Stimulated activated CD4-positive, alpha-beta T cell treated with anti-CD3 and anti-CD28 coated beads, TNF-alpha, amount 100 ng/mL, for 48 hours (primary cell): ENCODE measurements around the gene OPN3.
A peak's percentile ranks its signal among the peaks of the same experiment; 100 is the strongest.

Experiments used
- DNase-seq, 3 donors: peaks; one replicate each; pipeline ENCODE4 v3.0.0-alpha.2; 2020; ENCODE audit warnings: low read depth in 3 of 3

Gene OPN3

DNA sequence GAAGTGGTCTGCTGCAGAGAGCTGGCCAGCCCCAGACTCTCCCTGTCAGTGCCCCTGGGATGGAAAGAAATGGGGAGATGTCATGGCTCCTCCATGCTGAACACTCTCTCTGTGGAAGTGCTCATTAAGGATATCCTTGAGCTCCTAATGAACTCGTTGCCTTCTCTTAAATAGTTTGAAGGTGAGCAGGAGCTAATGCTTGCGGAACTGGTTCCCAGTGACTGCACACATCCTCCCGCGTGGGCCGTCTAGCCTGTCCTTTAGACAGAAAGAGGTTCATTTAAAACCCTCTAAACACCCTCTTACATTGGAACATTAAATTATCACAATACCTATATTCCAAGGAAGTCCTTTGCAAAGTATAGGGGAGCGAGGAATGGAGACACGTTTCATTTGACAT is 6.0 kb upstream of the OPN3 start:
- DNase-seq: no peak

DNA sequence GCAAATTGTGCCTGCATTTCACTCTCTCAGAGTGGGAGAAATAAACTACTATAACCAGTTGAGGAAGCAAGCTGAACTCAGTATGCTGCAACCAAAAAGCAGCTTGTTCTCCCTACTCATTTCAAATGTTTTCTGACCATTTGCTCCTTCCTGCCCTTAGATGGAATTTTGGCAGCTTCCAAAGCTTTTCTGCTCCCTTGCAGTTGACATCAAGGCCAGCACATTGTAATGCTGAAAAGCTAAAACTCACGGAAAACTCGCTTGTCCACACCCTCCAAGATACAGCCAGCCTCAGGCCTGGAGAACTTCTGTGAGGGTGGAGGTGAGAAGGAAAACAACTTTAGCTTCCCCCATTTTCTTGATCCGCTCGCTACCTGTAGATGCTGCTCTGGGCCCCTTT is 5.0 kb upstream of the OPN3 start:
- DNase-seq: no peak

DNA sequence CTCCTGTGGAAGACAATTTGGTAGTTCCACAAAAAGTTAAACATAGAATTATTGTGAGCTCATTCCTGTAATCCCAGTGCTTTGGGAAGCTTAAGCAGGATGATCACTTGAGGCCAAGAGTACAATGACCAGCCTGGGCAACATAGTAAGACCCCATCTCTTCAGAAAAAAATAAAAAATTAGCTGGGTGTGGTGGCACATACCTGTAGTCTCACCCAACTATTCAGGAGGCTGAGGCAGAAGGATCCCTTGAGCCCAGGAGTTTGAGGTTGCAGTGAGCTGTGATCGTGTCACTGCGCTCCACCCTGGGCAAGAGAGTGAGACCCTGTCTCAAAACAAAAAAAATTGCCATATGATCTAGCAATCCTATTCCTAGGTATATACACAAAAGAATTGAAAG is 4.1 kb upstream of the OPN3 start:
- no peak for DNase-seq

DNA sequence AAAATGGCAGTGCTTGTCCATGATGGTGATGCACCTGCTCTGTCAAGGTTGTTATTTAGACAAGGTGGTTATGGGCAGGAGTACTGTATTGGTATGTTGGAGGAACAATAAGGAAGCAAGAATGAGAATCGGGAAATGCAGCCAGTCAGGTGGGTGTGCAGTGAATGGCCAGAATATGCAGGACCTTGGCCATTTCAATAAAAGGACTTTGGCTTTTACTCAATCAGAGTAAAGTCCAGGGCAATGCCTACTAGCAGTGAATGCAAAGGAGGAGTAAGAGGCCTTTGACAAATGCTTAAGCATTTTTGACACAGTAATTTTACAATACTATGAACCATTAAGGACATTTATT is 2.4 kb upstream of the OPN3 start:
- no peak for DNase-seq

DNA sequence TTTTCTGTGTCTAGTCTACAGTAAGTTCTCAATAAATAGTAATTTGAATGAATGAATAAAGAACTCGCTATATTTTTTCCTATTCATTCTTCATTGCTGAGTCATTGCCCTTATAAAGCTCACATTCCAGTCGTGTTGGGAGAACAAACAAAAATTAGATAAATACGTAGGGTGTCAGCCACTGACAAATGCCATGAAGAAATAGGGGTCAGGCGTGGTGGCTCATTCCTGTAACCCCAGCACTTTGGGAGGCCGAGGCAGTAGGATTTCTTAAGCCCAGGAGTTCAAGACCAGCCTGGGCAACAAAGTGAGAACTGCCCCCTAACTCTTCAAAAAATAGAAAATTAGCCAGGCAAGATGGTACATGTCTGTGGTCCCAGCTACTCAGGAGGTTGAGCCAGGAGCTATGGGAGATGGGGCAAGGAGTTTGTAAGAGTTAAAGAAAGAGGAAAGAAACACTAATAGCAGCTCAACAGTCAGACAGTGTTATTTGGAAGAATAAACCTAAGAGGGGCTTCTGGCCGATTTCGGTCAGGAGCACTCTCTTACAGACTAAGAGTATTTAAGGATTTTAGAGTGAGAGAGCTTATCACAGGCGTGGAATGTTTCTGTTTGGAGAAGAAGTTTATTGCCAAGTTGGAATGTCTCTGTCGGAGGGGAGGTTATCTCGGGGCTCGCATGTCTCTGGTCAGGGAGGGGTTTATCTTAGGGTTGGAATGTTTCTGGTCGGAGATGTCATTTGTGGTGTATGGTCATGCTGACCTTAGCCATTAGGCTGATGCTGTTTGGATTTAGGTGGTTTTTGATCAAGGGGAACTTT is 1.8 kb upstream of the OPN3 start:
- DNase-seq: no peak

DNA sequence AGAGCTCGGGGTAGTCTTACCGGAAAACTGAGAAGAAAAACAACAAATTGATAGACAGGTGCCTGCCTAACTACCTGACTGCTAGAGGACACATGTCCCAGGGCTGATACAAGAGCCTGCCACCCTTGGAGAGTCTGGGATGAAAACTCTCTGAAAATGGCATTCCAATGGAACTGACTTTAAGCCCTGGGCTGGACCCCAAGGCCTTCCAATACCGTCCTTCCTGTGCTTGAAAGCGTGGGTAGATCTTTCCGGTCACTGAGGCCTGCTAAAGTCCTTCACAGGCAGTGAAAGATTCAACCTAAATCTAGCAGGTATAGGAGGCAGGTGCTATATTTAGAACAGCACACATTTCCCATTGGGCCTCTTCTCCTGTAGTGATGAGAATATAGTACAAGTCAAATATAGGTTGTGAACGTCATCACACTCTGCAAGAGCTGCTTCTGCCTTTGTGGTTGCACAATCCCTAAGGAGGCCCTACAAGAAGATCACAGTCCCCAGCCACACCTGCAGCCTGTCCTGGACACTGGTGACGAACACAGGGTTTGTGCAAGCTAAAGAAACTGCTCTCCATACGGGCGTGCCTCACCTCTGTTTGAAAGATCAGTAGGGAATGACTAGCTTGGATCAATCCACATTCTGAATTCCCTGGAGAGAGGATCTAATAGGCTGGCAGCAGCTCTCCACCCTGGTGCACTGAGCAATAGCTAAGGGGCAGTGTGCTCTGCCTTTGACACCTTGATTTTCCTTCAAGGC is 876 bp upstream of the OPN3 start:
- no peak for DNase-seq

DNA sequence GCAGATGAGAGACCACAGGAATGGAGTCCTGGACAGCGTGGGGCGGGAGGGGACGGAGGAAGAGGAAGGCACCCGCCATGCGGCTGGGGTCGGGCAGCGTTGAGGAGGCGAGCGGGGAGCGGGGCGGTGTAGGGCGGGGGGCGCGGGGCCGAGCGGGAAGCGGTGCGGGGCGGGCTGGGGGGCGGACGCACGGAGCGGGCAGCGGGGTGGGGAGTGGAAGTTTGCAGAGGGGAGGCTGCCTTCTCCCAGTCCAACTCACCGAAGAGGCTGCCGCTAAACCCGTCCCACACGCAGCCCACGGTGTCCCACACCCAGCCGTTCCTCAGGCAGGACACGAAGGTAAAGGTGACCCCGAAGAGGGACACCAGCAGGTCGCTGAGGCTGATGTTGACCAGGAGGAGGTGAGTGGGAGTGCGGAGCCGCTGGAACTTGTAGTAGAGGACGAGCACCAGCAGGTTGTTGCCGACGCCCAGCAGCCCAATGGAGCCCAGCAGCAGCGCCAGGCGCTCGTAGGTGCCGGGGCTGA is 483 bp downstream of the OPN3 start:
- peak in 1 of 3 donors; percentile 21 for DNase-seq

DNA sequence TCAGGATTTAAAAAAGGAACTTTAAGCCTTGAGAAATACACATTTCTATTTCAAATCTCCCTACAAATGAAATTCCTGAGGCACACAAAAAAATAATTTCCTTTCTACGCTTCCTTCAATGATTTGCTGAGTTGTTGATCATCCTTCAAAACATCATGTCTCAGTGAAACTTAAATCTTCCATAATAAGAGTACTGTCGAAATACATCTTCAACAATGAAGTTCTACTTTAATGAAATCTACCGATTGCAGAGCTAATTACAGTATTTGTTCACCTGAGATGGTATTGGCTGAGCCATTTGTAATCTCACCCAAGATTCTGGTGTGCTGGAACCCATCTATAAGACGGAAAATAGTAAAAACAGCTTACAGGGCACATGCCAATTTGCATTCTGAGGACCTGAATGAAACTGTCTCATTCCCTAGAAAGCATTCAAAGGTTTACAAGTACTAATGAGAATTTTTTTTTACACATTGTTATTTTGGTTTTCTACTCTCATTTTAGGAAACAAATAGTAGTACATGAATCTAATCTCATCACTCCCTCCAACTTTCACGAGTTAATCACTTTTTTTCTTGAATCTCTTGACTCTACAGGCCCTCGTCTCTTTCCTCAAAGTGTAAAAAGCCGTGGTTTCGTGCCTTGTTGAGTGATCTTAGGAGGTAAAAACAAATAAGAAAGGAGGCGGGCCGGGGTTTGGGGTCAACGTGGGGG is 1.1 kb downstream of the OPN3 start:
- DNase-seq: no peak

DNA sequence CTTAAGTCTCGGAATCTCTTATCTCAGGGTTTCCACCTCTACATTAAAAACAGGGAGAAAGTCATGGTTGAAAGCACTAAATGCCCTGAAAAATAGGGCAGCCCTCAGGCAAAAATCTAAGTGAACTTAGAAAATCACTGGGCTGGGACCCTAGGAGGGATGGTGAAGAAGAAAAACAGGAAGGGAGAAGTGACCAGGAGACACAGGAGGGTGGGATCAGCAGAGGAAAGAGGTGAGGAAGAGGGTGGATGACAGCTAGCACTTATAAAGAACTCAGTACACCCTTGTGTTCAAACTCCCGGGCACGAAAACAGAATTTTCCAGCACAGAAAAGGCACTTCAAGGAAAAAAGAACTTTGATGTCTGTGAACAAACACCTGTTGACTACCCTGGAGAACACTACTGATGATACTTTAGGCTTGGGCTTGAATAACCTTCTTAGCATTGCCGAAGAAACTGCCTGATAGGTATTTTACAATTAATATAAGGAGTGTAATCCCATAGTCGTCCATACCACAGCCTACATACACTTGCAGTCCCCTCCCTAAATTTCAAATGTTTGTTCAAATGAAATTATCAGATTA is 2.0 kb downstream of the OPN3 start:
- no peak for DNase-seq

DNA sequence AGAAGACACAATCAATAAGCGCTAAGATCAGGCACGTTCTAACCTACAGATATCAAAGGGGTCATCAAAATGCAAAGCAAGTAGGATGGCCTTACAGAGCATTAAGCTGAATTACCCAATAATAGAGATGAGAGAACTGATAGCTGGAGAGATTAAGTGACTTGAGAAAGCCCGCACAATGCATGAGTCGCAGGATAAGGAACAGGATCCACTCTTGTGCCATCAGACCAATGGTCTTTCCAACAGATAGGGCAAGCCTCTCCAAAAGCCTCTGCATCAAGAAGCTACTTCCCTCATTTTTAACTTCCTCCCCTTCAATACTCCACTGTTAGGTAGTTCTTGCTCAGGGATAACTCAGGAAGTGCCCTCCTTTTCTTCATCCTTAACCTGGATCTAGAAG is 2.6 kb downstream of the OPN3 start:
- DNase-seq: no peak

DNA sequence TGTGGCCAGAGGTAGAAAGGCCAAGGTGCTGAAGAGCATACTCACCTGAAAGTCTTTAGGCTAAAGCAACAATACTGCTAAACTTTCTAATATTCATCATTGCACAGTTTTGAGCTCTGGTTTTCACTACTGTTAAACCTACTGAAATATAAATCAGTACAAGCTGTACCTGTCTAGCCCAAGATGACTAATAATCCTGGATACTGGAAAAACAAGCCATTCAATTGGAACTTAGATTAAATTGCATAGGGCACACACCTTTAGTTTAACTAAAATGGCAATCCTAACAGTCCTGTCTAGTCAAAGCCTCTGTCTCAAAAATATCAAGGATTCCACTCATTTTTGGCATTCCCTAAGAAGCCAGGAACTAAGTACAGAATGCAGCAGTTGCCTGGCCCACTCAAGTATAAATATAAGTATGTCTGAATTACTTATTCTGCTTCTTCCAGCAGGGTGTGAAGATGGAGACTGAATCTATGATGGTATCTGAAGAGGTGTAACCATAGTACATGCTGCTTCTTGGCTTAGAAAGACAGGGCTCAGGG is 3.1 kb downstream of the OPN3 start:
- DNase-seq: no peak

DNA sequence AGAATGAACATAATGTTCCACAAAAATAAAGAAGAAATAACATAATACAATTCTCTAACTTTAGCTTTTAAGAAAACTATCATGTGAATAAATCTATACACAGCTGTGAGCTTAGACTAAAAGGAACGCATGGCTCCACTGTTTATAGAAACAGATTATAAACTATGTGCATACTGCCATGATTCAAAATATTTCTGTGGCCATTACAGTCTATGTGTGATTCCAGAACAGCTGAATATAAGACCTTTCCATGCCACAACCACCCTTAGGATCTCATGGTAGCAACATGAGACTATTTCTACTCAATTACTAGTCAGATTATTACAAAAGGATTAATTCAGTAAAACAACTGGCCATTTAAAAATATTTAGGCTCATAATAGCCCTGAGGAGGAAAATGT is 3.9 kb downstream of the OPN3 start:
- no peak for DNase-seq

DNA sequence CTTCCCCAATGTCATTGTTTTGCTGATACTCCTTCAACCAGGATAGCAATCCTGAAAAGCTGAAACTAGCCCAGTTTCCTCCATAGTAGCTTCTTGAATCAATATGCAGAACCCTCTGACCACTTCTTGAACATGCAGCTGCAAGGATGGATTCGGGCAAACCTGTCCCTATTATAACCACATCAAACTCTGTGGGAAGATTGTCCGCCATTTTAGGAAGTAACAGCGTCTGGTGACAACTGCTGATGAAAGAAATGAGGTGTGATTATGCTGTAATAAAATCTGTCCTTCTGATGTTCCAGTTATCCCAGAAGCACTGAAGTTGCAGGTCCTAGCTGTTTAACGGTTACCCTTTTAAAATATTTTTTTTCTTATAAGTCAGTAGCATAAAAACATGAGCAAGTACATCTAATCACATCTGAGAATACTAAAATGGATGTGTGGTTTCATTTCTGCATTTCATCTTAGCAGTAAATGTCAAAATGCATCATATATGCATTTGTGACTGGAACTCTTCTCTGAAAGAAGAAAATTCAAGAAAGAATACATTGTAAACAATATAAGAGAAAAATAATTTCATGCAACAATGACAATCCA is 4.5 kb downstream of the OPN3 start:
- no peak for DNase-seq

DNA sequence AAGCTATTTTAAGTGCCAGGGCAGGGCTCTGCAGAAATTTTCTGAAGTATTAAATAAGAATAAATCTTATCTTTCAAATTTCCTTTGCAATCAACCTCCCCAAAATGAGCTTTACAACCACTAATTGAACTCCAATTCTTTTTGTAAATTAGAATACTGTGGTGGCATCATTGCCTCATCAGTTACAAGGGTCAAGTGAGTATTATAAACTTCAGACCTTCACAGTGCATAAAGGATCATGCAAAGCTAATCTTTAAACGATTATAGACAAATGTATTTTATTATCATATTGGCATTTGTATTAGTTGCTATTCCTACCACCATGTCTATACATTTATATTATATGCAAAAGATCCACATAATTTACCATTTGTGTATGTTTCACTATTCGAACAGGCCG is 7.2 kb downstream of the OPN3 start:
- DNase-seq: no peak

DNA sequence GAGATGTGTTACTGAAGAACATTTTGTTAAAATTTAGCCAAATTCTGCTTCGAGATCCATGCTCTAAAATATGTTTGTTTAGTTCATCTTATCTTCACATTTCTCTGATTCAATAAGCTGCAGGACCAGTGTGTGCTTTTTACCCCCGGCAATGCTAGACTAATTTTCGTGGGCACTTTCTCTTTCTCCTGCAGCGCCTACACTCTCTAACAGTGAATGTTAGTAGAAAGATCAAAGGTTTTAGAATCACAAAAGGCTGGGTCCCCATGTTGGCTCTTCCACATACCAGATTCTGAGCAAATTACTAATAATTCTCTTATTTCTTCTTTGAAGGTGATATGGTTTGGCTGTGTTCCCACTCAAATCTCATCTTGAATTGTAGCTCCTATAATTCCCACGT is 8.5 kb downstream of the OPN3 start:
- no peak for DNase-seq

DNA sequence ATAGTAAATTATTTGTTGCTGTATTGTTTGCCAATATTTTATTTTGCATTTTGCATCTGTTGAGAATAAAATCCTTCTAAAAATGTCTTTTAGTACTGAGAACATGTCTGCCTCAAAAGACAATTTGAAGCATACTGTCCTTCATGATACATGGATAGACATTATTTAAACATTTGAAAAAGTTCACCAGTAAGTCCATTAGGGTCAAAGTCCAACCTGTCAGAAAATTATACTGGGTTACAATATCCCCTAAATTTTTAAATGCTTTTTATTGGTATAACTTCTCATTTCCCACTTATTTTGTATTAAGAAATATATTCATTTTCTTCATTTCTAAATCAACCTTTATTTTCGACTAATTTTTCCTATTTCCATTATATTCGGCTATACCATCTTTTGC is 9.3 kb downstream of the OPN3 start:
- DNase-seq: no peak

DNA sequence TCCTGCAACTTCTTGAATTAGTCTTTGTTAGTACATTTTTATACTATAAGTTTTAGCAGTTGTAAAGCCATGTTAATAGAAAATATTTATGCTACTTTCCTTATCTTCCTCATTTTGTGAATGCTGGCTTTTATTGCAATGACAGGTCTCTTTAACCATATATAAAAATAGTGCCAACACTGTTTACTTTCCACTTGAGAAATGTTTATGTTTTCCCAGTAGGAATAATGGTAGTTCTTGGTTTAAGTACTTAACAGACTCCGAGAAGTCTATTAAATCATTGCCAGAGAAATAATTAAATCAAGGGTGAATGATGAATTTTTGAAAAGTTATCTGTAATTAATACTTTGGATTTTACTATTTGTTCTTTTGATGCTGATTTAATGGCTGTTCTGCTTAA is 9.7 kb downstream of the OPN3 start:
- DNase-seq: no peak

DNA sequence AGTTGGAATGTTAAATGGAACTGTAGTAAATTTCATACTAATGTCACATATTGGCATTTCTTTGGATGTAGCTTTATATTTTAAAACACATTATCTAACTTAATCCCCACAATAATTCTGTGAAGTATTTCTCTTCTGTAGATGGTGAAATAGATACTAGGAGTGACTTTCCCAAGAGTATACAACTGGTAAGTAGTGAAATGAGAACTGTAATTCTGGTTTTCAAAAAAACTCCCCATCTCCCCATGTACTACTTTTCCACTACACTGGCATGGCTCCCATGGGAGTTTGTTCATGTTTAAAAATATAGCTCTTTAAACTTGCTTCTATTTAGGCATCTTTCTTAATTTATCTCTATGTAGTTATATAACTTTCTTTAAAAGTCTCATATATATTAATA is 10.2 kb downstream of the OPN3 start:
- no peak for DNase-seq

DNA sequence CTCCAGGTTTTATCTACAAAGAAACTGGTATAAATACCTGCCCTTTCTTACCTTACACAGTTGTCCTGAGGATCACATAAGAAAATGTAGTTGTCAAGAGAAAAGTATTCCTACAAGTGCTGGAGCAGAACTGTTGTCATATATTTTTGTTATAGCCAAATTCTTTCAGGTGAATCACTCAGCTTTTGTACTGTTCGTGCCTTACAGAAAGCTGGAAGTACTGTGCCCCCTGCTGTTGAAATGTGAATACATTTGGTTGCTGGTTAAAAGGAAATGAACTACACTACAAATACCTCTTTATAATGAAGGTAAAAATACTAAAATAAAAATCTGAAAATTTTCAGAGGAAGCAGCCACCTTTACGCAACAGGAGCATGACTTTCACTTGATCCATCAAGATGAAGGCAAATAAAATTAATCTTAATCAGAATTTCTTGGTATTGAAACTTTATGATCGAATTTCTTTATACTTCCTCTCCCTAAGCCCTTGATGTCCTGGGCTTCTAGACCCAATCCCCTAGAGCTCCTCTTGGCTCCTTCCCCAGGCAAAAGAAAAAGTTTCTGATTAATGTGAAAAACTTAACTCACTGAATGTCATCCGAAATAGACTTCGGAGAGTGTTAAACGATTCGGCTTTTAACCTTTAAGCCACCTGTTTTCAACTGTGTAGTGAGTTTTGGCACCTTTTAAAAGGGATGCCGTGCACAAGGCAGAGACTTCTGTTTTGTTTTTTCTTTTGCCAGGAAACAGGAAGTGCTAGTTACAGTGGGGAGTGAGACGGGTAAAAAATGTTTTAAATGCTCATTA is 12.5 kb downstream of the OPN3 start:
- DNase-seq: peak in 1 of 3 donors; percentile 36

DNA sequence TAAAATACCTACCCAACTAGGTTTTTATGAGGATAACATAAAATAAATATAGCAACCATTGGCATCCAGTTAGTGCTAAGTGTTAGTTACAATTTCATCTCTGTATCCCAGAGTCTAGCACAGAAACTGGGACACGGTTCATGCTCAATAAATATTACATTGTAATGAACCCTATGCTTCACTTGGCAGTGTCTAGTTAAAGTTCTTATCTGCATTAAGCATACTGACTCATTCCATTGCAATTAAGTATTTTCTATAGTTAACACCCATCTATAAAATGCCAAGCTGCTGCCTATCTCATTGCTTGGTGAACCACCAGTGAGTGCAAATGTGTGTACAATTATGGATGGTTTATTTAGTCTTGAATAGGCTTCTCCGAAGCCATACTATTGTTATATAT is 15.2 kb downstream of the OPN3 start:
- DNase-seq: no peak

DNA sequence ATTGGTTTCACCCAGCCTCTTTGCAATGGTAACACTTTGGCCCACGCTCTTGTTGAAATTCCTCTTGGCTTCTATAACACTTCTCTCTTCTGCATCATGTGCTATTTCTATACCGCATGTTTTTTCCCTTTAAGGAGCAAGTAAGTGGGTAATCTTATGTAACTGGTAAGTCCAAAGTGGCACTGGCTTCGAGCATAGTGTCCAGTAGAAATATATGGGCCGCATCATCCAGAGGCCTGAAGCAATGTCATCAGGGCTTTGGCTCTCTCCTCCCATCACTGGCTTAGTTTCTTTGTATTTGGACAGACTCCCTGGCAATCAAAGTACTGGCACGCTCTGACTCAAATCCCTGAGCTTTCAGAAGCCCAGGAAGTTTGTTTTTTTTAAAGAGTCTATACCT is 17.5 kb downstream of the OPN3 start:
- DNase-seq: no peak
